Measurements from ENCODE around the gene ROBO1.
"Not testable (repeated sequence)": the region's sequence is repeated elsewhere in the genome, so short reads cannot be mapped to it uniquely, and the experiment has no call there.

Gene ROBO1

DNA sequence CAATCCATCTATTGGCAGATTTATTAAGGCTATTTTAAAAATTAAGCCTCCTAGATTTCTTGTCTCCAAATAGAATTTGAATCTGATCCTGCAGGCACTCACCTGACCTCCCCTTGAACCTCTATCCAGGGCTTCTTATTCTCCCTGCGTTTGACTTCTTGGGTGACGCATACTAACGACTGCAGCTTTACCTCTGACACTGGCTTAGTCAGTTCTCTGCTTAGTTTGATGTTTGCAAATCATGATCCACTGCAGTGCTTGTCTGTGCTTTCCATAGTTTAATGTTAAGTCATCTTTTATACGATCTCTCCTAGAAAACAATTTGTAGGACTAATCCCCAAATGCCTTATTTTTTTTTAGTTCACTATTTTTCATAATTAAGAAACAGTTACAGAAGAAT is 233.1 kb downstream of the ROBO1 start:
- H3K36me3 Mint-ChIP-seq, result no peaks in the 10 kb centered on the region
- no peaks in the 10 kb centered on the region for H3K4me1 Mint-ChIP-seq
- H3K27ac Mint-ChIP-seq, result no peak overlapping the region
- no peak overlapping the region for H3K4me3 Mint-ChIP-seq
- H3K27me3 Mint-ChIP-seq, result no peaks in the 10 kb centered on the region
- peaks cover 10% of the 10 kb centered on the region for H3K9me3 Mint-ChIP-seq

DNA sequence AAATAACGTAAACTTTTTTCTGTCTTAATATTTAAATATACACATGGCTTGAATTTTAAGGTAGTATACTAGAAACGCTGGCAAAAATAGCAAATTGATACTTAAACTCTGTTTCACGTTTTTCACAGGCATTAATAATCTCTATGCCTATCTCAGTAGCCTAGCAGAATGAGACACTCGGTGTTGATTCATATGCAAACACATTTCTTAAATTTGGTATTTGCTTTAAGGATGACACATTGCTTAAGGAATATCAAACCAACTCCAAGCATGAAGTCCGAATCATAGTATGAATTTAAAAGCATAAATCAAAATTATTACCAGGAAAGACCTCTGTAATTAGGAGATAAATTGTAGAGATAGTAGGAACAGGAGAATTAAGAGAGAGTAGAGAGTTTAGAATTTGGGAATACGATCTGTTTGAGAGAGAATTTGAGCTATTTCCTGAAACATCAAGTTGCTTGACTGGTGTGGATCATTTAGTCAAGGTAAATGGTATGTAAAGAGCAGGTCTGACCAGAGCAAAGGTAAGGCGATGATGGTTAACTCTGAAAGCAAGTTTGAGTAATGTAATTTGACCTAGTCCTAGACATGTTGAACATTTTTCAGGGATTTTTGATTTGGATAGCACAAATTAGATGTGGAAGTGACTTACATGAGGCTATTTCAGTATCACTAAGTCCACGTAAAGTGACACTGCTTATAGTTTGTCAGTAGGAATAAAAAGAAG is 236.1 kb downstream of the ROBO1 start:
- no peaks in the 10 kb centered on the region for H3K4me1 Mint-ChIP-seq
- H3K4me3 Mint-ChIP-seq, result no peak overlapping the region
- no peaks in the 10 kb centered on the region for H3K27me3 Mint-ChIP-seq
- peaks cover 10% of the 10 kb centered on the region for H3K9me3 Mint-ChIP-seq
- H3K27ac Mint-ChIP-seq, result no peak overlapping the region
- H3K36me3 Mint-ChIP-seq, result no peaks in the 10 kb centered on the region

- Mint-ChIP-seq H3K27me3 (no peaks in the 10 kb centered on the region), H3K4me3 (no peak overlapping the region), H3K9me3 (no peaks in the 10 kb centered on the region), H3K4me1 (no peaks in the 10 kb centered on the region), H3K36me3 (no peaks in the 10 kb centered on the region), H3K27ac (no peak overlapping the region)
These were observed 246.5 kb downstream of the ROBO1 start for GRCh38 chr3:79521221-79521848.

- H3K27ac Mint-ChIP-seq, result no peak overlapping the region
- no peak overlapping the region for H3K4me3 Mint-ChIP-seq
- H3K9me3 Mint-ChIP-seq, result no peaks in the 10 kb centered on the region
- no peaks in the 10 kb centered on the region for H3K36me3 Mint-ChIP-seq
- H3K27me3 Mint-ChIP-seq, result no peaks in the 10 kb centered on the region
- no peaks in the 10 kb centered on the region for H3K4me1 Mint-ChIP-seq
These were observed 249.9 kb downstream of the ROBO1 start for GRCh38 chr3:79517766-79518413.

DNA sequence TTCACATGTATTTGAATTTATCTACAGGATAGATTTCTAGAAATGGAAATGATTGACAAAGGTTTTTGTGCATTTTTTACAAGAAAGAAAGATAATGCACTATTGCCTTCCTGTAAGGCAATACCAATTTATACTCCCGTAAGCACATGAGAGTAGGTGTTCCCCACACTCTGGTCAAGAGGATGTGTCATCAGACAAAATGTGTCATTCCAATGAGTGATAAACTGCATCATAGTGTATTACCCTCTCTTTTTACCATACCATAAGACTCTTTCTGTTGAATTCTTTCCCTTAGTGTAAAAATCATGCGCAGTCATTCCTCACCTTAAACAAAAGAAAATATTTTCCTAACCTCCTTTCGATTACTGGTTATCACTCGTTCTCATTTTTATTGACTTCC is 251.0 kb downstream of the ROBO1 start:
- Mint-ChIP-seq H3K27ac (no peak overlapping the region), H3K27me3 (no peaks in the 10 kb centered on the region), H3K4me1 (no peaks in the 10 kb centered on the region), H3K36me3 (no peaks in the 10 kb centered on the region), H3K4me3 (no peak overlapping the region), H3K9me3 (no peaks in the 10 kb centered on the region)

- H3K27ac Mint-ChIP-seq, result no peak overlapping the region
- H3K27me3 Mint-ChIP-seq, result no peaks in the 10 kb centered on the region
- no peaks in the 10 kb centered on the region for H3K4me1 Mint-ChIP-seq
- H3K4me3 Mint-ChIP-seq, result no peak overlapping the region
- H3K36me3 Mint-ChIP-seq, result no peaks in the 10 kb centered on the region
- no peaks in the 10 kb centered on the region for H3K9me3 Mint-ChIP-seq
These were observed 252.7 kb downstream of the ROBO1 start for GRCh38 chr3:79515072-79515471.

DNA sequence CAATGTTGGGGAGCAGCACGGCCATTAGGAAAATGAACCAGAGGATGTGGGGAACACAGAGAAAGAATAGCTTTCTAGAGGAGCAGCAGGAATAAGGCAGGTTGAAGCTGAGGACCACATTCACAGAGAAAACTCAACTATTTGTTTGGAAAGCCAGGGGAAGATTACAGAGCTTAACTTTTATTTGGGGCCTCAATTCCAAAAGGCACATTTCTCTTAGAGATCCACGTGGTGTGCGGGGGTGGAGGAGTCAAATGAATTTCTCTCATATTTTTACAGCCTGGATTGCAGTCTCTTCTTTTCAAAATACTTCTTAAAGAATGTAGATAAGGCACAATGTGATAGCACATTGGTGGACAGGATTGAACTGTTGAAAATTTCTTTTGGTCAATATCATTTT is 253.7 kb downstream of the ROBO1 start:
- H3K27ac Mint-ChIP-seq, result no peak overlapping the region
- H3K27me3 Mint-ChIP-seq, result no peaks in the 10 kb centered on the region
- no peaks in the 10 kb centered on the region for H3K4me1 Mint-ChIP-seq
- H3K36me3 Mint-ChIP-seq, result no peaks in the 10 kb centered on the region
- no peak overlapping the region for H3K4me3 Mint-ChIP-seq
- no peaks in the 10 kb centered on the region for H3K9me3 Mint-ChIP-seq

DNA sequence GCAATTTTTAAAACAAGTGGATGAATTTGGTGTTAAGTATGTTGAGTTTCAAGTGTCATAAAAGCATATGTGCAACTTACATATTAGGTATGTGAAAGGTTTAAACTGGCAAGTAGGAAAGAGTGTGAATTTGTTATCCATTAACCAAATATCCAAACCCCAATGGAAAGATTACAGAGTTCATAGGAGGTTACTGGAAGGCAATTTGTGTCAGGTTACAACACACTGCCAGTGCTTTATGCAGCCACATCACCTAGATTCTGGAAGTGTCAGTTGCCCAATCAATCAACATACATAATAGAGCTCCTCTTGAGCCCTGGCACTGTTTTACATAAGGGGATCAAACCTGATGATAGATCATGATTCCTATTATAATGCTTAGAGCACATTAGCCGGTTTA is 261.0 kb downstream of the ROBO1 start:
- no peaks in the 10 kb centered on the region for H3K27me3 Mint-ChIP-seq
- no peak overlapping the region for H3K4me3 Mint-ChIP-seq
- no peaks in the 10 kb centered on the region for H3K36me3 Mint-ChIP-seq
- H3K9me3 Mint-ChIP-seq, result peaks cover 5% of the 10 kb centered on the region
- no peak overlapping the region for H3K27ac Mint-ChIP-seq
- no peaks in the 10 kb centered on the region for H3K4me1 Mint-ChIP-seq

GRCh38 chr3:79502216-79502681 is 265.5 kb downstream of the ROBO1 start:
- not testable (repeated sequence) for H3K27me3 Mint-ChIP-seq, H3K36me3 Mint-ChIP-seq, H3K9me3 Mint-ChIP-seq, H3K27ac Mint-ChIP-seq, H3K4me3 Mint-ChIP-seq, H3K4me1 Mint-ChIP-seq

GRCh38 chr3:79497447-79498111 is 270.2 kb downstream of the ROBO1 start:
- Mint-ChIP-seq H3K27ac (no peak overlapping the region), H3K9me3 (no peaks in the 10 kb centered on the region), H3K27me3 (no peaks in the 10 kb centered on the region), H3K4me3 (no peak overlapping the region), H3K4me1 (no peaks in the 10 kb centered on the region), H3K36me3 (no peaks in the 10 kb centered on the region)

DNA sequence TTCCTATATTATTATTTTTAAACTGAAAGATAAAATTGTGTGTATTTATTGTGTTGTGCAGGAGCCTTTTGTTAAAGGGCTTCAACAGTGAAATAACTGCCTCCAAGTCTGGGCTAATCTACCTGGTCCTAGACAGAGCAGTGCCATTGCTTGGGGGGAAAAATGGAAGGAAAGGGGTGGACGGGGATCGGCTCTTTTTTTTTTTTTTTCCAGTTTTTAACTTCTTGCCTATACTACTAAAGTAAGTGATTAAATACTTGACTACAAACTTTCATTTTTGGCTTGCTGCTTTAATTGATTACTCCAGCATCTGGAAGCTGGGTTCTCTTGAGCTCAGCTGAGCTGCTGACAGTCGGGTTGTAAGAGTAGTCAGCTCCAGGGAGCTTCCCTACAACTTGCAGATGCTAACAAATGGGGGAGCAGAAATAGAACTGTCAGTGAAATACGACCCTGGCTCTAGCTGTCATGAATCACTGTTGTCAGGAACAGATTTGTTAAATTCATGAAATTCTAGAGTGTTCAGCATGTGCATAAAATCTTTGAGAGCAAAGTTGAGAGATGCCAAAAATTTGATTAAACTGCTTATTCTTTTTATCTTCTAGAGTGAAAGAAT is 276.7 kb downstream of the ROBO1 start:
- no peak overlapping the region for H3K27ac Mint-ChIP-seq
- no peaks in the 10 kb centered on the region for H3K4me1 Mint-ChIP-seq
- no peaks in the 10 kb centered on the region for H3K27me3 Mint-ChIP-seq
- no peaks in the 10 kb centered on the region for H3K36me3 Mint-ChIP-seq
- H3K9me3 Mint-ChIP-seq, result no peaks in the 10 kb centered on the region
- no peak overlapping the region for H3K4me3 Mint-ChIP-seq

DNA sequence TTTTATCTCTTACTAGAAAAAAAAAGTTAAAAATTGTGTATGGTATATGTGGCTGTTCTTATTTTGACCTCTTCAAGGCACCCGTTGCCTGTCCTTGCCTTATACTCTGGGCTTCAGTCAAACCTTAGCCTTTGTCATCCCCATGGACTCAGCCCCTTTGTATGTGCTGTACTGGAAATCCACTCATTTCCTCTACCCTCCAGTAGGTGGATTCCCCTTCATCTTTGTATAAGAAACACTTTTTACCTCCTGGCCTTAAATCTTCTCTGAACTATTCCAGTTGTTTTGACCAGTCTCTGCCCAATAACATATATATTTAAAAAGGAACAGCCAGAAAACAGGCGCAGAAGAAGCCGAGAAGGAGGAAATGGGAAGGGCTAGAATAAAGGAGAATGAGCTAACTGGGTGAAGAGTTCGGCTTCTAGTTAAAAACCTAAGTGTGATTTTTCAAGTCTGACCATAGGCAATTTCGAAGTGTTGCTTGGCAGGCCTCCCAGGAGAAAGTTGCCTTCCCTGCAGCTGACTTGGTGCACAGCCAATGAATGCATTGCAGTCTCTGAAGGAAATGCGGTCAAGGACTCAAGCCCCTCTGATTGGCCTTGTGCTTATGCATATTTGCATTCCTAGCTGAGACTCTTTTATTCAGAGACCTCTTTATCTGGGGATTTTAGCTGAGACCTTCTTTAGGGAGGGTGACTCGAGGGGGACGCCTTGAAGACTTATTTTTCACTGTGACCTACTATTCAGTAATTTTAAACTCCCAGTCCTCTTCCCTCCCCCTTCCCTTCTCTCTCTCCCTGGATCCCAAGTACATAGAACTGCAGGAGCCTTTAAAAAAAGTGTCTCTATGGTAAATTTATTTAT is 277.4 kb downstream of the ROBO1 start:
- no peaks in the 10 kb centered on the region for H3K36me3 Mint-ChIP-seq
- H3K27ac Mint-ChIP-seq, result no peak overlapping the region

DNA sequence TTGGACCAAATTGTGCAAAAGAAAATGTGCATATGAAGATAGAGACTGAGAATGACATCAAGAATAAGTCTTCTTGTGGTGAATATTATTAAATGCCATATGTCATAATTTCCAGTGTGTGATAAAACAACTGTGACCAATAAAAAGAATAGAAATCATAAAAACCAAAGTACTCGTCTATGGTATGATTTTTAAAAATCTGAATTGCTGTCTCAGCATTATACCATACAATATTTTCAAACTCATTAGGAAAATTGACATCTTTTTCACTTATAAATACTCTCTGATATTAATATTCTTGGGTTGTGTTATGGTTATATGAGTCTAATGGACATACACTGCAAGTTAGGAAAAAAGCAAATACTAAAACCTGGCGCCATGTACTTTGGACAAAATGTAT is 279.4 kb downstream of the ROBO1 start:
- H3K9me3 Mint-ChIP-seq, result no peaks in the 10 kb centered on the region
- H3K4me3 Mint-ChIP-seq, result no peak overlapping the region
- H3K27me3 Mint-ChIP-seq, result no peaks in the 10 kb centered on the region
- no peaks in the 10 kb centered on the region for H3K36me3 Mint-ChIP-seq
- no peak overlapping the region for H3K27ac Mint-ChIP-seq
- H3K4me1 Mint-ChIP-seq, result no peaks in the 10 kb centered on the region

More for the DNA sequence above, 277.4 kb downstream of the ROBO1 start:
- Mint-ChIP-seq H3K4me1 (no peaks in the 10 kb centered on the region), H3K4me3 (no peak overlapping the region), H3K27me3 (no peaks in the 10 kb centered on the region), H3K9me3 (no peaks in the 10 kb centered on the region)

- no peaks in the 10 kb centered on the region for H3K36me3 Mint-ChIP-seq
- H3K27me3 Mint-ChIP-seq, result no peaks in the 10 kb centered on the region
- no peak overlapping the region for H3K27ac Mint-ChIP-seq
- no peaks in the 10 kb centered on the region for H3K4me1 Mint-ChIP-seq
- H3K9me3 Mint-ChIP-seq, result no peaks in the 10 kb centered on the region
- H3K4me3 Mint-ChIP-seq, result no peak overlapping the region
These were observed 287.1 kb downstream of the ROBO1 start for GRCh38 chr3:79480746-79481145.

DNA sequence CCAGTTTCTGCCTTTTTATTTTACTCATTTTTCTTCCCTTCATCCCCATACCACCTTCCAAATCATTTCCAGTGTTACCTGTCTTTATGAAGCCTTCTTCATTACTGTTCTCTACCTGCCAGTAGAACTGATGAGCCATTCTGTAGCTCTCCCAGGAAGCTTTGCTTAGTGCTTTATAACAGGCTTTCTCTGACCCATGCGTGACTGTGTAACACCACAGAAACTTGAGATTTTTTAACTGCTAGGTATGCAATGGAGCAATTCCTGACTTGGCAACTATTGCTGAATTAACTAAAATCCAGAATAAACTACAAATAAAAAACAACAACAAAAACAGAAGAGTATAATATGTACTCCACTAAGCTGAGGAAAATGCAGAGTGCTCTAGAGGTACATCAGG is 289.2 kb downstream of the ROBO1 start:
- no peaks in the 10 kb centered on the region for H3K36me3 Mint-ChIP-seq
- no peaks in the 10 kb centered on the region for H3K27me3 Mint-ChIP-seq
- H3K4me3 Mint-ChIP-seq, result no peak overlapping the region
- peaks cover 4% of the 10 kb centered on the region for H3K9me3 Mint-ChIP-seq
- no peaks in the 10 kb centered on the region for H3K4me1 Mint-ChIP-seq
- H3K27ac Mint-ChIP-seq, result no peak overlapping the region

All from activated naive CD4-positive, alpha-beta T cell treated with anti-CD3 and anti-CD28 coated beads, Interleukin-2, amount 50 U/mL, for 24 hours (primary cell).